Lower leg skin (tissue), 3 donors: ENCODE results near the gene NFIA.

Experiments used
- POLR2A ChIP-seq, 2 donors: fragments of 450-650 bp; IDR thresholded peaks; one replicate each; pipeline ENCODE4 v1.6.1; 2016 to 2017; ENCODE audit warnings: antibody characterized with exemption in 2 of 2, mild to moderate bottlenecking in 1 of 2, moderate library complexity in 1 of 2
- TF ChIP-seq, protein P1 (sequence below), 3 donors: fragments of 450-650 bp; IDR thresholded peaks; one replicate each; pipeline ENCODE4 v1.5.1; 2016; ENCODE audit warnings: antibody characterized with exemption in 3 of 3, mild to moderate bottlenecking in 3 of 3, moderate library complexity in 2 of 3

DNA sequence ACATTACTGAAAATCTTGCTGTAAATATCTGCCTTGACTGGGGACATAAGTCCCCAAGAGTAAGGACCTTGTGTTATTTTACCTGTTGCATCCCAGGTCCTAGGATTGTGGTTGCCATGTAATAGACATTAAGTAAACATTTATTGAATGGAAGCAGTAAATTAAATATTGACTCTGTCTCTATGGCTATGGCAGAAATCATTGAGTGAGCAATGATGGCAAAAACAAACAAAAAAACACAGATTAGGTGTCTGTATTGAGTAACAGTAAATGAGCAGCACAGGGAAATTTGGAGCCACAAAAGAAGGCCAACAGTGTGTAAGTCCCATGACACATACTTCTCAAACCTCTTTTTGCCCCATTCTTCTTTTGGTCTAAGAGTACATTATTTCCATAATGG, 240.4 kb downstream of the NFIA start:
- no peak for TF ChIP-seq POLR2A (IDR thresholded peaks at IDR 0.05)
- TF ChIP-seq, protein P1, sequence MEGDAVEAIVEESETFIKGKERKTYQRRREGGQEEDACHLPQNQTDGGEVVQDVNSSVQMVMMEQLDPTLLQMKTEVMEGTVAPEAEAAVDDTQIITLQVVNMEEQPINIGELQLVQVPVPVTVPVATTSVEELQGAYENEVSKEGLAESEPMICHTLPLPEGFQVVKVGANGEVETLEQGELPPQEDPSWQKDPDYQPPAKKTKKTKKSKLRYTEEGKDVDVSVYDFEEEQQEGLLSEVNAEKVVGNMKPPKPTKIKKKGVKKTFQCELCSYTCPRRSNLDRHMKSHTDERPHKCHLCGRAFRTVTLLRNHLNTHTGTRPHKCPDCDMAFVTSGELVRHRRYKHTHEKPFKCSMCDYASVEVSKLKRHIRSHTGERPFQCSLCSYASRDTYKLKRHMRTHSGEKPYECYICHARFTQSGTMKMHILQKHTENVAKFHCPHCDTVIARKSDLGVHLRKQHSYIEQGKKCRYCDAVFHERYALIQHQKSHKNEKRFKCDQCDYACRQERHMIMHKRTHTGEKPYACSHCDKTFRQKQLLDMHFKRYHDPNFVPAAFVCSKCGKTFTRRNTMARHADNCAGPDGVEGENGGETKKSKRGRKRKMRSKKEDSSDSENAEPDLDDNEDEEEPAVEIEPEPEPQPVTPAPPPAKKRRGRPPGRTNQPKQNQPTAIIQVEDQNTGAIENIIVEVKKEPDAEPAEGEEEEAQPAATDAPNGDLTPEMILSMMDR (IDR thresholded peaks at IDR 0.05): no peak
